SU-DHL-6 (cell line): Measurements from ENCODE around the gene MAGEA1.

Experiments used
- CTCF ChIP-seq: fragments of 200-600 bp; sonication (generic); IDR thresholded peaks from one replicate; pipeline ENCODE4 v1.5.1; 2017; ENCODE audit warnings: antibody characterized with exemption, mild to moderate bottlenecking, low read length, moderate library complexity; ENCODE audit not compliant: insufficient read depth, poor library complexity, severe bottlenecking
- EZH2phosphoT487 ChIP-seq: fragments of 200-600 bp; sonication (generic), shearing (Covaris generic); conservative IDR thresholded peaks from 2 replicates; pipeline ENCODE4 v1.6.1; 2018; ENCODE audit warnings: mild to moderate bottlenecking, antibody characterized with exemption, low read length, moderate library complexity, mixed read lengths

GRCh38 chrX:153226344-153227185 lies 47.5 kb downstream of the MAGEA1 start:
- TF ChIP-seq CTCF: no peak
- no peak for TF ChIP-seq EZH2phosphoT487
